Activated T-helper 1 cell treated with anti-CD3 and anti-CD28 coated beads, Interleukin-12 subunit alpha, Interleukin-12 subunit beta, Interleukin-2, Interleukin-4 antibody, amounts not matched to agents 30 ng/mL and 10 ng/mL and 1 ng/mL, durations not matched to agents 14 hours and 24 hours and 36 hours (primary cell): ENCODE measurements around the gene MEG3. TPM values are rescaled to one million over a fixed set of nuclear protein-coding genes. Genes with fewer than 3 reads are reported as not detected.

Experiments used
- DNase-seq: peaks from one replicate; pipeline ENCODE4 v3.0.0; 2021; ENCODE audit warnings: low spot score
- H3K27ac Mint-ChIP-seq: one replicate; pipeline ENCODE4 v1.8.0; 2021; ENCODE audit warnings: mild to moderate bottlenecking, mixed read lengths
- H3K27me3 Mint-ChIP-seq: one replicate; pipeline ENCODE4 v1.8.0; 2022; ENCODE audit warnings: mild to moderate bottlenecking, moderate library complexity, mixed read lengths; ENCODE audit not compliant: insufficient read depth
- H3K36me3 Mint-ChIP-seq: one replicate; pipeline ENCODE4 v1.8.0; 2021; ENCODE audit warnings: low read depth, mixed read lengths
- H3K4me1 Mint-ChIP-seq: one replicate; pipeline ENCODE4 v1.8.0; 2021; ENCODE audit warnings: low read depth, mixed read lengths
- H3K4me3 Mint-ChIP-seq: one replicate; pipeline ENCODE4 v1.8.0; 2021; ENCODE audit warnings: mild to moderate bottlenecking, moderate library complexity, mixed read lengths
- H3K9me3 Mint-ChIP-seq: one replicate; pipeline ENCODE4 v1.8.0; 2021; ENCODE audit warnings: mixed read lengths
- intact Hi-C: fragments of 100-400 bp; cut with micrococcal nuclease; formaldehyde crosslinking; loops from one replicate; pipeline ENCODE4 v1.15.1; 2024
- total RNA-seq: library from RNA; stranded (reverse); gene quantifications from 2 replicates; pipeline ENCODE4 v1.2.3, GENCODE V29; 2022

Gene MEG3
- total RNA-seq, 1 donor from 2014 or later, result not detected

GRCh38 chr14:100864960-100865681 lies 39.2 kb downstream of the MEG3 start:
- no peaks in the 10 kb centered on the region for H3K9me3 Mint-ChIP-seq
- DNase-seq, result no peak
- no peak overlapping the region for H3K27ac Mint-ChIP-seq
- H3K4me1 Mint-ChIP-seq, result no peaks in the 10 kb centered on the region
- no peaks in the 10 kb centered on the region for H3K36me3 Mint-ChIP-seq
- no peaks in the 10 kb centered on the region for H3K27me3 Mint-ChIP-seq
- intact Hi-C loops, result no loop called here
- no peak overlapping the region for H3K4me3 Mint-ChIP-seq

GRCh38 chr14:100865682-100866591 lies 40.0 kb downstream of the MEG3 start:
- Mint-ChIP-seq H3K27me3 (no peaks in the 10 kb centered on the region), H3K27ac (no peak overlapping the region), H3K4me3 (no peak overlapping the region), H3K9me3 (no peaks in the 10 kb centered on the region), H3K4me1 (no peaks in the 10 kb centered on the region), H3K36me3 (no peaks in the 10 kb centered on the region)
- intact Hi-C loops, result no loop called here
- DNase-seq, result no peak

DNA sequence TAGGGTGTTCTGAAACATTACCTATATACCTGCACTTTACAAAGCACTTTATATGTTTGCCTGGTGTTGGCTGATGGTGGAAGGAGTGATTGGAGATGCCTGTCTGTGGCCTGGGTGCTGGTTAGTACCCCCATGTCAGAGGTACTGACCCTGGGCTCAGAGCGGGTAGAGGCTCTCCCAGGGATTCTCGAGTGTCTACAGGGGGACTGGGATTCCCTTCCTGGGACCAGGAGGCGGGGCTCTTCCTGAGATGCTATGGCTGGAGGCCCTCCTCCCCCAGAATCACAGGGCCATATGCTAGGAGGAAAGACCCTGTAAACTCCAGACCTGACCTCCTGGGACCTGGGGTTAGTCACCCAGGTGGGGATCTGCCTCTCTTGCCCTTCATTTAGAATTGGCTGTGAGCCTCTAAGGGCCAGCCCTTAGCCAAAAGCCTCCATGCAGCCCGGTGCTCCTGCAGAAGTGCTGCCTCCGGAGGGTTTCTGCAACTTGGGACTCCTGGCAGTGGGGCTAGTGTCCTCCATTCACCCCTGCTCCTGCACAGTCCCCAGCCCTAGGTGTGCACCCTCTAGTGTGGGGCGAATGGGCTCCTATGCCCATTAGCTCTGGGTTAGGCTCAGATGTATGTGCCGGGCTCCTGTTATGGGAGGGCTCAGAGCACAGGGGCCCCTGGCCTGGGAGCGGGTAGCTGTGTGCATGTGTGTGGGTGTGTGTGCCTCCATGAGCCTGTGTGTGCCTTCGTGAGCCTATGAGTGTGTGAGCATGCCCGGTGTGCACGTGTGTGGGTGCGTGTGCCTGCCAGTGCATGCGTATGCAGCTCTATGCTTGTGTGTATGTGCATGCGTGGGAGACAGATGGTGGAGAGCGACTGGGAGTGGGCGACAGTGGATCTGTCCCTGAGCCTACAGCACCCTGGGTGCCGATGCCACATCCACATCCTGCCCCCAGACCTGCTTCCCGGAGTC lies 41.0 kb downstream of the MEG3 start:
- no peaks in the 10 kb centered on the region for H3K36me3 Mint-ChIP-seq
- DNase-seq, result no peak
- intact Hi-C loops, result no loop called here
- no peaks in the 10 kb centered on the region for H3K4me1 Mint-ChIP-seq
- no peaks in the 10 kb centered on the region for H3K9me3 Mint-ChIP-seq
- H3K27ac Mint-ChIP-seq, result no peak overlapping the region
- H3K4me3 Mint-ChIP-seq, result no peak overlapping the region
- no peaks in the 10 kb centered on the region for H3K27me3 Mint-ChIP-seq

DNA sequence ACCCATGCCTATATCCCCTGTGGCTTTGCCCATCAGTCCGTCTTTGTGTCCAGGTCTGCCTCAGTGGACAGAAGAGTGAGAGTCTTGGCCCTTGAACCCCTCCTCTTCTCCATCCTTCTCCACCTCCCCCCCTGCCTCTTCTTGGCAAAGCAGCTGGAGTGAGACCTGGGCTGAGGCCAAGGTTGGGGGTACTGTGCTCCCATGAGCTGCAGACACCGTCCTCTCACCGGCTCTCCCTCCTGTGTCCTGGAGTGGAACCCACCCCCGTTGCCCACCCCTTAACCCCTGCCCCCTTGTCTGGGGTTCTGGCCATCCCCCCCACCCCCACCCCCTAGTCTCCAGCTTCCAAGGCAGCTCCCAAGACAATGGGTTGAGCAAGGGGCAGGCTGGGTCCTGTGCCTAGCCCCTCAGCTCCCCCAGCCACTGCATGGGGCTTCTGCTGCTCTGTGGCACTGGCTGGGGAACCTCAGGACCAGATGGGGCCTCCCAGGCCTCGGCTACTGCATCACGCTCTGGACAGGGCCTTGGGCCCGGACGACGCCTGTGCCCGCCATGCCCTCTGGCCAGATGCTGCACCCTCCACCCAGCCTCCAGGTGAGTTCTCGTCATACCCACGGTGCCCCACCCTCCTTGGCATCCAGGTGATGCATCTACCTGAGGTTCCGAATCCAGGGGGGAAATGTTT lies 41.9 kb downstream of the MEG3 start:
- DNase-seq, result no peak
- H3K27me3 Mint-ChIP-seq, result no peaks in the 10 kb centered on the region
- no peaks in the 10 kb centered on the region for H3K4me1 Mint-ChIP-seq
- intact Hi-C loops, result no loop called here
- no peaks in the 10 kb centered on the region for H3K36me3 Mint-ChIP-seq
- H3K4me3 Mint-ChIP-seq, result no peak overlapping the region
- H3K9me3 Mint-ChIP-seq, result peaks cover under 1% of the 10 kb centered on the region
- H3K27ac Mint-ChIP-seq, result no peak overlapping the region

GRCh38 chr14:100868621-100869370 lies 42.9 kb downstream of the MEG3 start:
- Mint-ChIP-seq H3K27me3 (no peaks in the 10 kb centered on the region), H3K36me3 (no peaks in the 10 kb centered on the region), H3K4me1 (no peaks in the 10 kb centered on the region), H3K4me3 (no peak overlapping the region), H3K27ac (no peak overlapping the region), H3K9me3 (peaks cover 3% of the 10 kb centered on the region)
- intact Hi-C loops, result no loop called here
- no peak for DNase-seq

- Mint-ChIP-seq H3K27me3 (no peaks in the 10 kb centered on the region), H3K36me3 (no peaks in the 10 kb centered on the region), H3K9me3 (peaks cover 3% of the 10 kb centered on the region), H3K4me1 (no peaks in the 10 kb centered on the region), H3K27ac (no peak overlapping the region), H3K4me3 (no peak overlapping the region)
- no peak for DNase-seq
- intact Hi-C loops, result no loop called here
Observed at GRCh38 chr14:100871234-100872186, 45.6 kb downstream of the MEG3 start.

GRCh38 chr14:100872259-100873095 lies 46.6 kb downstream of the MEG3 start:
- DNase-seq, result no peak
- Mint-ChIP-seq H3K4me3 (no peak overlapping the region), H3K27me3 (no peaks in the 10 kb centered on the region)

DNA sequence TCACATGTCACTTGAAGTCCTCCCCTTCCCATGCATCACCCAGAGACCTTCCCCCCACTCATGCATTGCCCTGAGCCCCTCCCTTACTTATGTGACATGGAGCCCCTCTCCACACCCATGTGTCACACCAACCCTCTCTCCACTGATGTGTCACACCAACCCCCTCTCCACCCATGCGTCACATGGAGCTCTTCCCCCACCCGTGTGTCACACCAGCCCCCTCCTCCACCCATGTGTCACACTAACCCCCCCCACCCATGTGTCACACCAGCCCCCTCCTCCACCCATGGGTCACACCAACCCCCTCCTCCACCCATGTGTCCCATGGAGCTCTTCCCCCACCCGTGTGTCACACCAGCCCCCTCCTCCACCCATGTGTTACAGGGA lies 47.2 kb downstream of the MEG3 start:
- intact Hi-C loops, result no loop called here
- H3K4me1 Mint-ChIP-seq, result no peaks in the 10 kb centered on the region
- no peak overlapping the region for H3K27ac Mint-ChIP-seq
- H3K36me3 Mint-ChIP-seq, result no peaks in the 10 kb centered on the region
- no peak for DNase-seq
- no peak overlapping the region for H3K4me3 Mint-ChIP-seq
- H3K27me3 Mint-ChIP-seq, result no peaks in the 10 kb centered on the region
- H3K9me3 Mint-ChIP-seq, result peaks cover 3% of the 10 kb centered on the region

More at GRCh38 chr14:100872259-100873095, 46.6 kb downstream of the MEG3 start:
- Mint-ChIP-seq H3K36me3 (no peaks in the 10 kb centered on the region), H3K4me1 (no peaks in the 10 kb centered on the region), H3K9me3 (peaks cover 3% of the 10 kb centered on the region), H3K27ac (no peak overlapping the region)
- intact Hi-C loops, result no loop called here

GRCh38 chr14:100874051-100874410 lies 48.1 kb downstream of the MEG3 start:
- Mint-ChIP-seq H3K36me3 (no peaks in the 10 kb centered on the region), H3K4me3 (no peak overlapping the region), H3K27ac (no peak overlapping the region), H3K9me3 (peaks cover 3% of the 10 kb centered on the region), H3K27me3 (no peaks in the 10 kb centered on the region), H3K4me1 (no peaks in the 10 kb centered on the region)
- intact Hi-C loops, result no loop called here
- DNase-seq, result no peak

DNA sequence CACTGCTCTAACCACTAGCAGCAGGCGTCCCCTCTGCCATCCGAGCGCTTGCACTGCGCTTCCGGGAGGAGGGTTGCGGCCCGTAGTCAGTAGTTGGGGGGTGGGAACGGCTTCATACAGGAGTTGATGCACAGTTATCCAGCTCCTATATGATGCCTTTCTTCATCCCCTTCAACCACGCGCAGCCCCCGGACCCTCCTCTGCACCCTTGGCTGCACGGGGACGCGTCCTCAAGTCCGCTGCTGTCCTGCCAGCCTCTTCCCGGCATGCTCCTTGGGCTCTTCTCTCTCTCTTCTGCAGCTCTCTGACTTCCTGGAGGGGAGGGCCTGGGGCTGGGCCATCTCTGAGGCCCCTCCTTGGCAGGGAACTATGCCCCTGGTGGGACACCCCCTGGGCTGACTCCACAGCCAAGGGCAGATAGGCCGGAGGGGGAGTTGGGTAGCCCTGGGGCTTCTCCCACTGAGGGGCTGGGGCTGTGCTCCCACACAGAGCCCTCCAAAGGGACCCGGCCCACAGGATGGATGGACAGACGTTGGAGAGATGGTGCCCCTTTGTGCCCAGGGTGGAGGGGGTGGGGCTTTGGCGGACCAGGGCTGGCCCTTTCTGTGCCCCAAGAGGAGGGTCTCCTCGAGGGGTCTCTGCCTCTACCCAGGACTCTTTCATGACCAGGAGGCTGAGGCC lies 48.6 kb downstream of the MEG3 start:
- H3K36me3 Mint-ChIP-seq, result no peaks in the 10 kb centered on the region
- peaks cover 3% of the 10 kb centered on the region for H3K9me3 Mint-ChIP-seq
- DNase-seq, result no peak
- no peak overlapping the region for H3K27ac Mint-ChIP-seq
- no peak overlapping the region for H3K4me3 Mint-ChIP-seq
- H3K27me3 Mint-ChIP-seq, result no peaks in the 10 kb centered on the region
- intact Hi-C loops, result no loop called here
- H3K4me1 Mint-ChIP-seq, result no peaks in the 10 kb centered on the region
